Endothelial cell of umbilical vein (primary cell): ENCODE data around the gene NR2C2. TPM values are rescaled to one million over a fixed set of nuclear protein-coding genes. Genes with fewer than 3 reads are reported as not detected.

ENCODE experiments used
- BruUV-seq: library from RNA; stranded (reverse); fragments of 400-500 nt; replicated peaks from 2 replicates; lab custom pipeline; 2021; lab: Mats Ljungman, UMichigan
- CTCF ChIA-PET: fragments of 300-600, 350-600 bp; sonication (Branson Sonifier 250); formaldehyde crosslinking; loops from one replicate; lab custom pipeline; 2021; ENCODE audit warnings: antibody characterized with exemption, inconsistent platforms; lab: Charles Lee
- POLR2A ChIA-PET: fragments of 300-600, 350-600 bp; sonication (Branson Sonifier 250); formaldehyde crosslinking; loops from one replicate; lab custom pipeline; 2021; ENCODE audit warnings: antibody characterized with exemption, inconsistent platforms; lab: Charles Lee
- DNase-seq: peaks from one replicate; pipeline ENCODE4 v3.0.0-alpha.2; 2011; ENCODE audit warnings: low read depth, low spot score
- FAIRE-seq: peaks from 2 replicates; lab custom pipeline; 2011; peaks lifted over from hg19 to GRCh38; lab: Jason Lieb, UNC
- H2AFZ ChIP-seq: 2 replicates; pipeline ENCODE4 v1.6.0; 2012; ENCODE audit warnings: low read depth, low read length, control low read depth, inconsistent platforms
- H3K27ac ChIP-seq: 2 replicates; pipeline ENCODE4 v1.5.1; 2011; ENCODE audit warnings: low read depth, mild to moderate bottlenecking, control low read depth, low read length, moderate library complexity; ENCODE audit not compliant: insufficient read depth
- H3K27me3 ChIP-seq, 2 experiments: 2 replicates each; pipeline versions ENCODE4 v1.6.0 to v1.6.1; 2011; ENCODE audit warnings: low read length in 2 of 2, mixed read lengths in 1 of 2; ENCODE audit not compliant: control insufficient read depth in 2 of 2, insufficient read depth in 2 of 2
- H3K36me3 ChIP-seq, 2 experiments: 2 replicates in 1 of 2; 3 replicates in 1 of 2; pipeline ENCODE4 v1.5.1; 2011; ENCODE audit warnings: low read length in 2 of 2, mild to moderate bottlenecking in 1 of 2, moderate library complexity in 1 of 2; ENCODE audit not compliant: control insufficient read depth in 2 of 2, insufficient read depth in 2 of 2; ENCODE audit errors: extremely low read depth in 1 of 2
- H3K4me1 ChIP-seq: 3 replicates; pipeline ENCODE4 v1.5.1; 2011; ENCODE audit warnings: mild to moderate bottlenecking, low read length; ENCODE audit not compliant: control insufficient read depth, insufficient read depth; ENCODE audit errors: extremely low read depth
- H3K4me2 ChIP-seq: 2 replicates; pipeline ENCODE4 v1.6.1; 2011; ENCODE audit warnings: low read length, control low read depth, mixed read lengths; ENCODE audit not compliant: insufficient read depth
- H3K4me3 ChIP-seq, 3 experiments: fragments of 200-600 bp in 1 of 3; sonication (generic), shearing (Covaris generic) in 1 of 3; replicated peaks in 1 of 3; 2 replicates each; pipeline ENCODE4 v1.5.1; 2011 to 2016; ENCODE audit warnings: control low read depth in 3 of 3, low read length in 3 of 3, mild to moderate bottlenecking in 2 of 3, inconsistent platforms in 1 of 3, low read depth in 1 of 3, moderate library complexity in 1 of 3; ENCODE audit not compliant: insufficient read depth in 1 of 3
- H3K79me2 ChIP-seq: 2 replicates; pipeline ENCODE4 v1.6.0; 2012; ENCODE audit warnings: low read length, inconsistent platforms; ENCODE audit not compliant: control insufficient read depth, insufficient read depth
- H3K9ac ChIP-seq: replicated peaks from 2 replicates; pipeline ENCODE3; 2011; ENCODE audit warnings: low read length, control low read depth; ENCODE audit not compliant: insufficient read depth; ENCODE audit errors: extremely low read depth
- H3K9me1 ChIP-seq: replicated peaks from 3 replicates; pipeline ENCODE4 v1.6.0; 2011; ENCODE audit warnings: mild to moderate bottlenecking, low read length; ENCODE audit not compliant: control insufficient read depth, insufficient read depth; ENCODE audit errors: extremely low read depth
- H3K9me3 ChIP-seq: replicated peaks from 2 replicates; pipeline ENCODE4 v1.5.1; 2012; ENCODE audit warnings: low read length, inconsistent platforms; ENCODE audit not compliant: control insufficient read depth, insufficient read depth
- H4K20me1 ChIP-seq: replicated peaks from 2 replicates; pipeline ENCODE3; 2011; ENCODE audit warnings: mild to moderate bottlenecking, low read length; ENCODE audit not compliant: control insufficient read depth, insufficient read depth; ENCODE audit errors: extremely low read depth
- EZH2 ChIP-seq: IDR thresholded peaks from 2 replicates; pipeline ENCODE4 v1.6.1; 2012; ENCODE audit warnings: borderline replicate concordance, low read depth, mild to moderate bottlenecking, moderate library complexity, low read length, inconsistent platforms; ENCODE audit not compliant: severe bottlenecking
- FOS ChIP-seq: IDR thresholded peaks from 2 replicates; pipeline ENCODE4 v1.6.1; 2011; ENCODE audit warnings: mild to moderate bottlenecking, low read length, moderate library complexity, borderline replicate concordance; ENCODE audit not compliant: insufficient read depth
- GATA2 ChIP-seq: IDR thresholded peaks from 2 replicates; pipeline ENCODE4 v1.7.0; 2011; ENCODE audit warnings: low read depth, mild to moderate bottlenecking, moderate library complexity, mixed read lengths, low read length; ENCODE audit not compliant: insufficient read length, insufficient read depth
- JUN ChIP-seq: IDR thresholded peaks from 2 replicates; pipeline ENCODE4 v1.6.1; 2011; ENCODE audit warnings: borderline replicate concordance, low read depth; ENCODE audit not compliant: insufficient read length, insufficient read depth
- MAX ChIP-seq: IDR thresholded peaks from 2 replicates; pipeline ENCODE4 v1.6.1; 2011; ENCODE audit not compliant: insufficient read depth, insufficient read length
- MYC ChIP-seq: IDR thresholded peaks from one replicate; pipeline ENCODE4 v1.6.1; 2011; ENCODE audit warnings: mild to moderate bottlenecking, low read depth, low read length
- POLR2A ChIP-seq: IDR thresholded peaks from 2 replicates; pipeline ENCODE4 v1.6.1; 2012; ENCODE audit warnings: low read depth, mild to moderate bottlenecking, control low read depth, low read length
- POLR2AphosphoS5 ChIP-seq: IDR thresholded peaks from 2 replicates; pipeline ENCODE4 v1.6.1; 2012; ENCODE audit warnings: low read depth, mild to moderate bottlenecking, control low read depth, low read length, moderate library complexity; ENCODE audit not compliant: insufficient read depth
- dilution Hi-C: fragments of 300-500 bp; cut with MboI; formaldehyde crosslinking; loops from one replicate; pipeline ENCODE4 v1.15.0; 2019; ENCODE audit warnings: low sequenced_read_pairs; ENCODE audit not compliant: extremely low pct_ligation_motif_present
- intact Hi-C: fragments of 100-400 bp; cut with micrococcal nuclease; formaldehyde crosslinking; loops from one replicate; pipeline ENCODE4 v1.10.0; 2022
- polyA plus RNA-seq, 4 experiments: library from polyadenylated mRNA; depleted of rRNA in 3 of 4; stranded (reverse) in 3 of 4; unstranded in 1 of 4; fragments of >200 nt; gene quantifications; 2 replicates each; pipeline versions ENCODE4 v1.2.1 to v1.2.3, GENCODE V29; 2011 to 2012; ENCODE audit warnings: missing spikeins in 1 of 4
- total RNA-seq: library from RNA; stranded (reverse); gene quantifications from 2 replicates; pipeline ENCODE4 v1.2.3, GENCODE V29; 2021
- TF ChIP-seq, protein P1 (sequence below), 2 donors: IDR thresholded peaks; 1 replicate in 1 of 2; 2 replicates in 1 of 2; pipeline ENCODE4 v1.5.1; 2011; ENCODE audit warnings: low read length in 2 of 2, mild to moderate bottlenecking in 2 of 2, moderate library complexity in 2 of 2, control low read depth in 1 of 2, inconsistent platforms in 1 of 2, low read depth in 1 of 2; ENCODE audit not compliant: insufficient read depth in 1 of 2; ENCODE audit errors: extremely low read depth in 1 of 2

The NR2C2 gene
- total and polyA plus RNA-seq, 2 donors (not counting 3 experiments of a cell fraction or from before 2014, with no cell fraction given), result 20.3 to 59.8 TPM

DNA sequence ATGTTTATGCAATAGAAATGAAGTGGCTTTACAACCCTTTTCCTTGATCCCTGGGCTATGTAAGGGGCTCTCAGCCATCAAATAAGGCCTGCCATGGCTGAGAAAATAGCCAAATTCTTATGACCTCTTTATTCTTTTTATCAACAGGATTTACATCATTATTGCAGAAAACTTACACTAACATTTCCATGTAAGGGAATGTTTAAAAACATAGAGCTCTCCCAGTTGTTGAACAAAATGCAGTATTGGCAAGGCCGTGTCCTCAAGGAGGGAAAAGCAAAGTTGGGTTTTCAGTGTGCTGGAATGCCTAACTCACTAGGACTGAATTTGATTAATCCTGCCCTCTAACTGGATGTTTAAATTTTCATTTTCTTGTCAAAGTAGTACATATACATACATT lies 22.3 kb downstream of the NR2C2 start:
- Histone ChIP-seq H3K9me1 (no peaks in the 10 kb centered on the region), H3K27ac (no peak overlapping the region), H3K4me1 (no peaks in the 10 kb centered on the region), H3K4me3 (no peak overlapping the region), H3K27me3 (no peaks in the 10 kb centered on the region), H4K20me1 (no peaks in the 10 kb centered on the region), H3K9me3 (no peaks in the 10 kb centered on the region), H3K9ac (no peak overlapping the region), H3K4me2 (no peak overlapping the region), H2AFZ (no peak overlapping the region), H3K79me2 (peaks cover 39% of the 10 kb centered on the region), H3K36me3 (peaks cover 2 to 3% of the 10 kb centered on the region in 2 experiments)
- FAIRE-seq (no peak), DNase-seq (no peak)
- ChIA-PET POLR2A (no interaction called here), CTCF (interaction anchor here (0.7 kb wide), 1 partner anchor 11 kb away, joined by 3 read pairs; no protein-coding TSS in a partner anchor)
- TF ChIP-seq GATA2 (no peak), FOS (no peak), JUN (no peak), MAX (no peak), EZH2 (no peak), POLR2A (no peak), MYC (no peak), POLR2AphosphoS5 (no peak)
- TF ChIP-seq, protein P1, sequence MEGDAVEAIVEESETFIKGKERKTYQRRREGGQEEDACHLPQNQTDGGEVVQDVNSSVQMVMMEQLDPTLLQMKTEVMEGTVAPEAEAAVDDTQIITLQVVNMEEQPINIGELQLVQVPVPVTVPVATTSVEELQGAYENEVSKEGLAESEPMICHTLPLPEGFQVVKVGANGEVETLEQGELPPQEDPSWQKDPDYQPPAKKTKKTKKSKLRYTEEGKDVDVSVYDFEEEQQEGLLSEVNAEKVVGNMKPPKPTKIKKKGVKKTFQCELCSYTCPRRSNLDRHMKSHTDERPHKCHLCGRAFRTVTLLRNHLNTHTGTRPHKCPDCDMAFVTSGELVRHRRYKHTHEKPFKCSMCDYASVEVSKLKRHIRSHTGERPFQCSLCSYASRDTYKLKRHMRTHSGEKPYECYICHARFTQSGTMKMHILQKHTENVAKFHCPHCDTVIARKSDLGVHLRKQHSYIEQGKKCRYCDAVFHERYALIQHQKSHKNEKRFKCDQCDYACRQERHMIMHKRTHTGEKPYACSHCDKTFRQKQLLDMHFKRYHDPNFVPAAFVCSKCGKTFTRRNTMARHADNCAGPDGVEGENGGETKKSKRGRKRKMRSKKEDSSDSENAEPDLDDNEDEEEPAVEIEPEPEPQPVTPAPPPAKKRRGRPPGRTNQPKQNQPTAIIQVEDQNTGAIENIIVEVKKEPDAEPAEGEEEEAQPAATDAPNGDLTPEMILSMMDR (IDR thresholded peaks at IDR 0.05; ENCODE audit: extremely low read depth in 1 of 2, insufficient read depth in 1 of 2, low read depth in 1 of 2, low read length in 2 of 2), result no peak
- BruUV-seq, result no TSS peak
- dilution Hi-C loops, result no loop called here
- intact Hi-C loops, result no loop called here
